GM12801 (cell line): ENCODE data around the gene NAB2.

Experiments
- TF ChIP-seq, protein P1 (sequence below): IDR thresholded peaks from one replicate; pipeline ENCODE4 v1.5.1; 2011; ENCODE audit warnings: control low read depth; ENCODE audit not compliant: insufficient read length; ENCODE audit errors: extremely low read depth

Gene NAB2

GRCh38 chr12:57119294-57120085, 30.6 kb downstream of the NAB2 start:
- TF ChIP-seq, protein P1, sequence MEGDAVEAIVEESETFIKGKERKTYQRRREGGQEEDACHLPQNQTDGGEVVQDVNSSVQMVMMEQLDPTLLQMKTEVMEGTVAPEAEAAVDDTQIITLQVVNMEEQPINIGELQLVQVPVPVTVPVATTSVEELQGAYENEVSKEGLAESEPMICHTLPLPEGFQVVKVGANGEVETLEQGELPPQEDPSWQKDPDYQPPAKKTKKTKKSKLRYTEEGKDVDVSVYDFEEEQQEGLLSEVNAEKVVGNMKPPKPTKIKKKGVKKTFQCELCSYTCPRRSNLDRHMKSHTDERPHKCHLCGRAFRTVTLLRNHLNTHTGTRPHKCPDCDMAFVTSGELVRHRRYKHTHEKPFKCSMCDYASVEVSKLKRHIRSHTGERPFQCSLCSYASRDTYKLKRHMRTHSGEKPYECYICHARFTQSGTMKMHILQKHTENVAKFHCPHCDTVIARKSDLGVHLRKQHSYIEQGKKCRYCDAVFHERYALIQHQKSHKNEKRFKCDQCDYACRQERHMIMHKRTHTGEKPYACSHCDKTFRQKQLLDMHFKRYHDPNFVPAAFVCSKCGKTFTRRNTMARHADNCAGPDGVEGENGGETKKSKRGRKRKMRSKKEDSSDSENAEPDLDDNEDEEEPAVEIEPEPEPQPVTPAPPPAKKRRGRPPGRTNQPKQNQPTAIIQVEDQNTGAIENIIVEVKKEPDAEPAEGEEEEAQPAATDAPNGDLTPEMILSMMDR: no peak

- TF ChIP-seq, protein P1: no peak
These were observed 34.9 kb downstream of the NAB2 start for GRCh38 chr12:57123813-57124212.

DNA sequence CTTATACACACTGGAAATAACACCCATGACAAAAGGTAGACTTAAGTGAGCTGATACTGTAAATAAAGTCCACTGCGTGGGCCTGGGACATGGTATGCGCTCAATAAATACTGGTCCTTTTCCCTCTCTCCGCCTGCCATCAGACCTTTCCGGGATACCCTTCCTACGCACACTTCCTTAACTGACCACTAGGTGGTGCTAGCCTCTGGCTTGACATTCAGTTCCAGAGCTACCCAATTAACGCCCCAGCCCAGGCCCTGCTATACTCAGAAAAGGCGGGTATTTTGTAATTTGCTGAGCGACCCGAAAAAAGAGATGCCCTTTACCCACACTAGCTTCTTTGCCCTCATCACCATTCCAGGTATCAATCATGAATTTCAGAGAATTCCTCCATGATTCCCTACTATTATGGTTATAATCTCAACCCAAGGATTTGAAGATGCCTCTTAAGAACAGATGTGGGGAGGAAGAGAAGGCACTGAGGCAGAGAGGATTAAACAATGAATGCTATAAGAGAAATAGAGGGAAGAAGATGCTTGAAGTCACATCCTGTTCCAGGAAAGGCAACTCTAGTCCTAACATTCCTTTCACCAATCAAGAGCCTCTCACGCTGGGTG, 35.5 kb downstream of the NAB2 start:
- TF ChIP-seq, protein P1: peak; percentile 47

- TF ChIP-seq, protein P1: no peak
These were observed 37.1 kb downstream of the NAB2 start for GRCh38 chr12:57126061-57126460.

GRCh38 chr12:57126561-57126960, 37.6 kb downstream of the NAB2 start:
- TF ChIP-seq, protein P1: no peak

- TF ChIP-seq, protein P1: no peak
These were observed 38.3 kb downstream of the NAB2 start for GRCh38 chr12:57127101-57127725.

DNA sequence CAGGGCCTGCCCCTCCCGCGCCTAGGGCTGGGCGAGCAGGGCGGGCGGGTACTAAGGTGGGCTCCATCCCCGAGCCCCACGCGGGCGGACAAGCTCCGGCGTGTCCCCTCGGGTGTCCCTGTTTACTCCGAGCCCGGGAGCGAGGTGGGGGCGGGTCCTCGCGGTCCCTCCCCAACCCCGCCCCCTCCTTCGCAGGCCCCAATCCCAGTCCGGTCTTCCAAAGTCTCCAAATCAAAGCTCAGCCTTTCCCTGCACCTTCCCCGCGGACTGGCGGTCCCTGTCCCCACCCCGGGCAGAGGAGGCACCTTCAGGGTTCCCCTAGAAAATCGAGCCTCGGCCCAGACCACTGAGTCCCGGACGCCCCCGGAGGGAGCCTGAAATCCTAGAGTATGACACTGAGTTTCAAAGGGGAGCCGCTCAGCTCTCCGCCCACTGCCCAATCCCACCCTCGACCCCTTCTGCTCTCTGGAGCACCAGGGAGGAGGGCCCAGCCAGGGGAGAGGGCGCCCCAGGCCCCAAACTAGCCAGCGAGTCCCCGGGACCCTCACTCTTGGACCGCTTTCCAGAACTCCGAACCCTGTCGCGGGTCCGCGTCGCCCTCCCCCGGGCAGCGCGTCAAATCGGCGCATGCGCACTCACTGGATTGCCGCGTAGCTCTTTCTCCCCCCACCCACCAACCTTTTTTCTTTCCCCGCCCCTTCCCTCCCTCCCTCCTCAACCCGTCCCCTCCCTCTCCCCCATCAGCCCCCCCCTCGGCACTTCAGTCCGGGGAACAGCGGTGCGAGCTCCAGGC, 39.0 kb downstream of the NAB2 start, which contains the start of gene LRP1:
TSS of gene LRP1 (plus strand) at position 758 of the 793 bp plus-strand sequence. CDS start 482 bp downstream, outside the sequence.
- TF ChIP-seq, protein P1: no peak
